Kidney (tissue), 14 donors: ENCODE measurements around the gene RUNX1. TPM values are rescaled to one million over a fixed set of nuclear protein-coding genes. Genes with fewer than 3 reads are reported as not detected.

Experiments used
- DNase-seq, 5 donors: peaks; one replicate each; pipeline ENCODE4 v3.0.0-alpha.2; 2013 to 2020
- FAIRE-seq: peaks from 2 replicates; lab custom pipeline; 2012; peaks lifted over from hg19 to GRCh38; lab: Jason Lieb, UNC
- H3K27ac ChIP-seq, 2 donors: one replicate each; pipeline ENCODE4 v1.7.0; 2013; ENCODE audit warnings: low read depth in 2 of 2, low read length in 2 of 2, inconsistent platforms in 1 of 2
- H3K27me3 ChIP-seq: one replicate; pipeline ENCODE4 v1.7.1; 2013; ENCODE audit warnings: low read length, inconsistent platforms; ENCODE audit not compliant: control insufficient read depth, insufficient read depth
- H3K36me3 ChIP-seq, 3 donors: one replicate each; pipeline versions ENCODE4 v1.7.0 to v1.7.1; 2013; ENCODE audit warnings: low read length in 3 of 3, control low read depth in 1 of 3, inconsistent platforms in 1 of 3; ENCODE audit not compliant: insufficient read depth in 3 of 3, control insufficient read depth in 2 of 3
- H3K4me1 ChIP-seq, 3 donors: one replicate each; pipeline versions ENCODE4 v1.7.0 to v1.7.1; 2013; ENCODE audit warnings: low read length in 3 of 3, inconsistent platforms in 1 of 3, low read depth in 1 of 3; ENCODE audit not compliant: control insufficient read depth in 2 of 3, insufficient read depth in 2 of 3
- H3K4me3 ChIP-seq, 3 donors: one replicate each; pipeline versions ENCODE4 v1.7.0 to v1.8.1; 2013; ENCODE audit warnings: low read length in 3 of 3, control low read depth in 1 of 3, inconsistent platforms in 1 of 3
- H3K9ac ChIP-seq, 3 donors: one replicate each; pipeline versions ENCODE4 v1.7.0 to v1.7.1; 2013; ENCODE audit warnings: low read length in 3 of 3, control low read depth in 1 of 3, inconsistent platforms in 1 of 3
- H3K9me3 ChIP-seq, 3 donors: one replicate each; pipeline versions ENCODE4 v1.7.0 to v1.7.1; 2013; ENCODE audit warnings: low read length in 3 of 3, control low read depth in 1 of 3, inconsistent platforms in 1 of 3; ENCODE audit not compliant: control insufficient read depth in 2 of 3, insufficient read depth in 1 of 3
- intact Hi-C: fragments of 100-400 bp; cut with DNase I; formaldehyde crosslinking; loops from one replicate; pipeline ENCODE4 v1.11.1; 2022
- polyA plus RNA-seq: library from polyadenylated mRNA; stranded (reverse); fragments of 350-450 nt; fragmentation: Illumina TruSeq; extraction: RNeasy Lipid Tissue Mini Kit (QIAGEN cat#74804); gene quantifications from one replicate; pipeline ENCODE4 v1.2.3, GENCODE V29; 2014; ENCODE audit warnings: low read depth, low replicate concordance; ENCODE audit not compliant: insufficient read depth
- total RNA-seq: library from RNA; stranded (reverse); fragmentation: NEBNext Ultra II Directional; extraction: Animal tissue kit (Norgen Biotek cat#: 25700); gene quantifications from one replicate; pipeline ENCODE4 v1.2.1, GENCODE V29; 2021
- TF ChIP-seq, protein P1 (sequence below): IDR thresholded peaks from 3 replicates; pipeline ENCODE4 v1.5.1; 2012; ENCODE audit warnings: mild to moderate bottlenecking, moderate library complexity, borderline replicate concordance; ENCODE audit not compliant: insufficient read depth; ENCODE audit errors: extremely low read depth
- donor health status: control.
- donor health status: control.
- donor health status: control.
- donor health status: control.
- donor health status: control.
- donor health status: DM: yes; HTN: yes; CAD: no.
- donor health status: Normal renal cell carcinoma (clear cell type).

Gene RUNX1
- total and polyA plus RNA-seq, 2 donors from 2014 or later, result 1.3 to 58.0 TPM

DNA sequence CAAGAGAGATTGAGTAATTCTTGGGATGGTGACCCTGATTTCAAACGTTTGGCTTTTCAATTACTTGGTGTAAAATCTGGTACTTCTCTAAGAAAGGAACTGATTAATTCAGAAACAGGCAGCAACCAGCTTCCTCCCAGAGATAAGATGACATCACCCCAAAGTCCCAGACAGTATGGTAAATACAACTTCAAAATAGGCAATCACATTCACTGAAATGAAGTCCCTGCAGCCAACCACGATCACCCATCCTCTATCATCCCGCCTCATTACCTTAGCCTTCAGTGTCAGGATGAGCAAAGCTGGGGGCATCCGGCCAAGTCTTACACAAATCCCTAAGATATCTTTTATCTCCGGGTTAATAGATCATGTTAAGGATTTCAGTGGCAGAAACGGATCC lies 26.4 kb upstream of the RUNX1 start:
- no peaks in the 10 kb centered on the region for H3K27me3 ChIP-seq
- H3K36me3 ChIP-seq, result no peaks in the 10 kb centered on the region
- no peak overlapping the region for H3K4me3 ChIP-seq
- DNase-seq, result no peak
- no peaks in the 10 kb centered on the region for H3K4me1 ChIP-seq
- intact Hi-C loops, result no loop called here
- peaks cover 0 to 3% (median 0%) of the 10 kb centered on the region in 3 donors for H3K9me3 ChIP-seq
- H3K9ac ChIP-seq, result no peak overlapping the region
- FAIRE-seq, result no peak
- H3K27ac ChIP-seq, result no peak overlapping the region
- TF ChIP-seq, protein P1, sequence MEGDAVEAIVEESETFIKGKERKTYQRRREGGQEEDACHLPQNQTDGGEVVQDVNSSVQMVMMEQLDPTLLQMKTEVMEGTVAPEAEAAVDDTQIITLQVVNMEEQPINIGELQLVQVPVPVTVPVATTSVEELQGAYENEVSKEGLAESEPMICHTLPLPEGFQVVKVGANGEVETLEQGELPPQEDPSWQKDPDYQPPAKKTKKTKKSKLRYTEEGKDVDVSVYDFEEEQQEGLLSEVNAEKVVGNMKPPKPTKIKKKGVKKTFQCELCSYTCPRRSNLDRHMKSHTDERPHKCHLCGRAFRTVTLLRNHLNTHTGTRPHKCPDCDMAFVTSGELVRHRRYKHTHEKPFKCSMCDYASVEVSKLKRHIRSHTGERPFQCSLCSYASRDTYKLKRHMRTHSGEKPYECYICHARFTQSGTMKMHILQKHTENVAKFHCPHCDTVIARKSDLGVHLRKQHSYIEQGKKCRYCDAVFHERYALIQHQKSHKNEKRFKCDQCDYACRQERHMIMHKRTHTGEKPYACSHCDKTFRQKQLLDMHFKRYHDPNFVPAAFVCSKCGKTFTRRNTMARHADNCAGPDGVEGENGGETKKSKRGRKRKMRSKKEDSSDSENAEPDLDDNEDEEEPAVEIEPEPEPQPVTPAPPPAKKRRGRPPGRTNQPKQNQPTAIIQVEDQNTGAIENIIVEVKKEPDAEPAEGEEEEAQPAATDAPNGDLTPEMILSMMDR, result no peak

DNA sequence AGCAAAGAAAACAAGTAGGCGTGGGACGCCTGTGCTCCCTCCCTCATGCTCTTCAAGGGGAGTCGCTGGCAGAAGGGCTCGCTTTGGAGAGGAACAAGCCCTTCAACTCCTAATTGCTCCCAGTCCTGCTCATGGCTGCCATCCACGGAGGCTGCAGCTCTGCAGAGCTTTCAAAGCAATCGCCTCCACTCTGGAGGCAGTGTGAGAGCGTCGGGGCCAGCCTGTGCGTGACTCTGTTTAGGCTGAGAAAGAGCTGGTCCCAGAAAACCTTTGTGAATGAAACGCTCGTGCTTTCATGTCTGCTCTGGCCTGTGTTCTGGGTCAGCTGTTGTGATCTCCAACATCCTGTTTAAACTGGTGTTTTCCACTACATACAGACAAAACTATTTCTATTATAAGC lies 23.9 kb upstream of the RUNX1 start:
- no peak overlapping the region for H3K9ac ChIP-seq
- no peak for FAIRE-seq
- no peaks in the 10 kb centered on the region for H3K27me3 ChIP-seq
- peaks cover 0 to 3% (median 0%) of the 10 kb centered on the region in 3 donors for H3K9me3 ChIP-seq
- TF ChIP-seq, protein P1, result no peak
- intact Hi-C loops, result no loop called here
- H3K4me1 ChIP-seq, result no peaks in the 10 kb centered on the region
- no peaks in the 10 kb centered on the region for H3K36me3 ChIP-seq
- DNase-seq, result peak in 3 of 5 donors; percentile 38 to 66 (median 54)
- no peak overlapping the region for H3K27ac ChIP-seq
- H3K4me3 ChIP-seq, result no peak overlapping the region

DNA sequence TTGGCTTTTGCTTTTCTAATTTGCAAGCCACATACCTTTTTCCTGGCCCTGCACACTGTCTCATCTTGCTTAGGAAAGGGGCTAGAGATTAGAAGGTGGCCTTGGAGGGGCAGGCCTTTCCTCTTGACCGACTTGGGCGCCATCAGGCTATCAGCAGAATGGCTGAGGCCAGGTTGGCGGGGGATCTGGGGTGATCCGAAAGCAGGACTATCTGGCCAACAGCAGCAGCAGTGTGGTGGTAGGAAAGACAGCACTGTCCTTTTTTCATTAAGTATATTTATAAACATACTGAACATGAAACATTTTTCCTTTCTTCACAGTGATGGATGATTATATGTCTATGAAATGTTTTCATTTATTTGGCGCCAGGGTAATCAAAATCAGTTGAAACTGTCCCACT lies 23.5 kb upstream of the RUNX1 start:
- H3K4me1 ChIP-seq, result no peaks in the 10 kb centered on the region
- no peak overlapping the region for H3K9ac ChIP-seq
- FAIRE-seq, result no peak
- no peak for DNase-seq
- TF ChIP-seq, protein P1, result no peak
- no peak overlapping the region for H3K4me3 ChIP-seq
- H3K36me3 ChIP-seq, result no peaks in the 10 kb centered on the region
- no peak overlapping the region for H3K27ac ChIP-seq
- peaks cover 0 to 3% (median 0%) of the 10 kb centered on the region in 3 donors for H3K9me3 ChIP-seq
- intact Hi-C loops, result no loop called here
- H3K27me3 ChIP-seq, result no peaks in the 10 kb centered on the region

DNA sequence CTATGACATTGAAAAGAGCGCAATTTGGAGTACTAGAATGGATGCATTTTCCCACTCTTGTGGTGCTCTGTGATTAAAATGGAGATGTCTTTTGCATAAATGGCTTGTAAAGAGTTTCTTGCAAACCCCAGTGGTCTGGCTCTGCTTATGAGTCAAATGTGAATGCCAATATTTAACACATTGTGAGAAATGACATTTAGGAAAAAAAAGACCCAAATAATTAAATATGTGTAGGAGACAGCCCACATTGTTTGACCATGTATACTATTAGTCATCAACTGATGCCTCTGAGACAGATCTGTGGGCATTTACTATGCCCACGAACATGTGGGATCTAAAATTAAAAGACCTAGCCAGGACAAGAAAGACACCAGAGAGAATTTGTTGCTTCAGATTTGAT lies 22.2 kb upstream of the RUNX1 start:
- no peaks in the 10 kb centered on the region for H3K4me1 ChIP-seq
- H3K36me3 ChIP-seq, result no peaks in the 10 kb centered on the region
- H3K9ac ChIP-seq, result no peak overlapping the region
- TF ChIP-seq, protein P1, result no peak
- H3K9me3 ChIP-seq, result peaks cover 0 to 3% (median 0%) of the 10 kb centered on the region in 3 donors
- DNase-seq (no peak), FAIRE-seq (no peak)
- H3K27me3 ChIP-seq, result no peaks in the 10 kb centered on the region
- no peak overlapping the region for H3K4me3 ChIP-seq
- intact Hi-C loops, result no loop called here
- no peak overlapping the region for H3K27ac ChIP-seq
